ENCODE measurements around the gene DYRK2.
"Not testable (repeated sequence)": the region's sequence is repeated elsewhere in the genome, so short reads cannot be mapped to it uniquely, and the experiment has no call there.

DYRK2 gene

GRCh38 chr12:67671419-67671818 is 22.9 kb downstream of the DYRK2 start:
- DNase-seq (ENCODE audit: low read depth in 2 of 2) = no peak

- no peak for DNase-seq (ENCODE audit: low read depth in 2 of 2)
These were observed 23.3 kb downstream of the DYRK2 start for GRCh38 chr12:67671892-67672291.

GRCh38 chr12:67672507-67672906 is 24.0 kb downstream of the DYRK2 start:
- DNase-seq (ENCODE audit: low read depth in 2 of 2) = not testable (repeated sequence)

GRCh38 chr12:67673509-67673908 is 25.0 kb downstream of the DYRK2 start:
- DNase-seq (ENCODE audit: low read depth in 2 of 2) = not testable (repeated sequence)

GRCh38 chr12:67674417-67674816 is 25.9 kb downstream of the DYRK2 start:
- DNase-seq (ENCODE audit: low read depth in 2 of 2) = no peak

GRCh38 chr12:67676624-67677023 is 28.1 kb downstream of the DYRK2 start:
- no peak for DNase-seq (ENCODE audit: low read depth in 2 of 2)

- DNase-seq (ENCODE audit: low read depth in 2 of 2) = no peak
These were observed 28.6 kb downstream of the DYRK2 start for GRCh38 chr12:67677166-67677565.

GRCh38 chr12:67681105-67681778 is 32.7 kb downstream of the DYRK2 start:
- no peak for DNase-seq (ENCODE audit: low read depth in 2 of 2)

- no peak for DNase-seq (ENCODE audit: low read depth in 2 of 2)
These were observed 33.5 kb downstream of the DYRK2 start for GRCh38 chr12:67681941-67682620.

GRCh38 chr12:67689385-67689784 is 40.8 kb downstream of the DYRK2 start:
- DNase-seq (ENCODE audit: low read depth in 2 of 2) = no peak

GRCh38 chr12:67690656-67691055 is 42.1 kb downstream of the DYRK2 start:
- DNase-seq (ENCODE audit: low read depth in 2 of 2) = no peak

GRCh38 chr12:67691220-67691619 is 42.7 kb downstream of the DYRK2 start:
- DNase-seq (ENCODE audit: low read depth in 2 of 2) = no peak

GRCh38 chr12:67692135-67692534 is 43.6 kb downstream of the DYRK2 start:
- no peak for DNase-seq (ENCODE audit: low read depth in 2 of 2)

- DNase-seq (ENCODE audit: low read depth in 2 of 2) = no peak
These were observed 44.4 kb downstream of the DYRK2 start for GRCh38 chr12:67692966-67693365.

GRCh38 chr12:67693894-67694293 is 45.3 kb downstream of the DYRK2 start:
- DNase-seq (ENCODE audit: low read depth in 2 of 2) = no peak

GRCh38 chr12:67694306-67694900 is 45.9 kb downstream of the DYRK2 start:
- DNase-seq (ENCODE audit: low read depth in 2 of 2) = no peak

- DNase-seq (ENCODE audit: low read depth in 2 of 2) = no peak
These were observed 47.4 kb downstream of the DYRK2 start for GRCh38 chr12:67695974-67696373.

GRCh38 chr12:67697443-67697842 is 48.9 kb downstream of the DYRK2 start:
- no peak for DNase-seq (ENCODE audit: low read depth in 2 of 2)

GRCh38 chr12:67697967-67698366 is 49.4 kb downstream of the DYRK2 start:
- DNase-seq (ENCODE audit: low read depth in 2 of 2) = no peak

GRCh38 chr12:67698672-67699581 is 50.4 kb downstream of the DYRK2 start:
- DNase-seq (ENCODE audit: low read depth in 2 of 2) = peak; percentile 42 to 57

- DNase-seq (ENCODE audit: low read depth in 2 of 2) = no peak
These were observed 52.6 kb downstream of the DYRK2 start for GRCh38 chr12:67701121-67701520.

- DNase-seq (ENCODE audit: low read depth in 2 of 2) = no peak
These were observed 53.6 kb downstream of the DYRK2 start for GRCh38 chr12:67702136-67702535.

Data from stimulated activated CD4-positive, alpha-beta T cell treated with anti-CD3 and anti-CD28 coated beads, Interleukin-15, amount 100 ng/mL, for 48 hours (primary cell).